ENCODE measurements around the gene GPR158. TPM values are rescaled to one million over a fixed set of nuclear protein-coding genes. Genes with fewer than 3 reads are reported as not detected.

Gene GPR158
- total and polyA plus RNA-seq, 9 of the 15 experiments (the other 6 are each of a cell fraction or from before 2014, with no cell fraction given): 4.0 to 7.6 (median 5.0) TPM

- TF ChIP-seq ZFP91 (CRISPR knock-in tag; IDR thresholded peaks at IDR 0.05) (no peak), TFAM (CRISPR knock-in tag; conservative IDR thresholded peaks at IDR 0.05) (no peak), RNF219 (CRISPR knock-in tag; IDR thresholded peaks at IDR 0.05) (no peak)
Observed at GRCh38 chr10:25616903-25617592, 442.2 kb downstream of the GPR158 start (continued).

GRCh38 chr10:25627606-25628005 is 452.8 kb downstream of the GPR158 start:
- no peaks in the 10 kb centered on the region for H3K4me1 ChIP-seq (replicated peaks in 1 of 2; ENCODE audit: control insufficient read depth in 2 of 2, insufficient read depth in 2 of 2, low read length in 2 of 2)
- no peaks in the 10 kb centered on the region for H4K20me1 ChIP-seq (replicated peaks; ENCODE audit: control insufficient read depth, insufficient read depth, low read length)
- no peaks in the 10 kb centered on the region for H3K9me1 ChIP-seq (ENCODE audit: control insufficient read depth, insufficient read depth, low read length)
- POLR2A ChIA-PET: interaction anchor here (0.7 kb wide), 1 partner anchor 9 kb away, joined by 3 read pairs; no protein-coding TSS in a partner anchor
- no peaks in the 10 kb centered on the region for H3K36me3 ChIP-seq (ENCODE audit: control insufficient read depth, insufficient read depth, low read length)
- WGBS (ENCODE audit: insufficient coverage, low coverage, missing lambda C conversion rate): 0% methylated on average over 3 of the region's 3 CpGs
- no peak overlapping the region for H3K4me3 ChIP-seq
- no peaks in the 10 kb centered on the region for H3K27me3 ChIP-seq (ENCODE audit: control insufficient read depth in 2 of 2, insufficient read depth in 2 of 2, low read length in 2 of 2)
- CTCF ChIA-PET (ENCODE audit: low intra/inter-chr PET ratio): no interaction called here
- ATAC-seq (no peak), FAIRE-seq (no peak), DNase-seq (ENCODE audit: extremely low read depth in 1 of 4, low spot score in 3 of 4) (no peak)
- BruUV-seq (replicated peaks): no TSS peak
- no peak overlapping the region for H2AFZ ChIP-seq (ENCODE audit: low read depth, low read length)
- intact Hi-C loops (cut with micrococcal nuclease) (no loop called here), in situ Hi-C loops (cut with MboI) (no loop called here)
- H3K79me2 ChIP-seq (ENCODE audit: control insufficient read depth, insufficient read depth, low read length): no peaks in the 10 kb centered on the region
- no peak overlapping the region for H3K9ac ChIP-seq (ENCODE audit: insufficient read depth in 1 of 2, low read depth in 2 of 2, low read length in 2 of 2)
- no peak overlapping the region for H3K27ac ChIP-seq (ENCODE audit: extremely low read depth, low read depth, low read length)
- H3K4me2 ChIP-seq (ENCODE audit: insufficient read depth, low read length): no peak overlapping the region
- H3K9me3 ChIP-seq (replicated peaks; ENCODE audit: control insufficient read depth, insufficient read depth, low read depth, low read length): no peaks in the 10 kb centered on the region
- TF ChIP-seq HMGN3 (IDR thresholded peaks at IDR 0.05; ENCODE audit: borderline replicate concordance, extremely low read depth, insufficient read length, low read depth, low read length) (no peak), ARID3B (CRISPR knock-in tag; IDR thresholded peaks at IDR 0.05; ENCODE audit: borderline replicate concordance) (no peak), BCOR (IDR thresholded peaks at IDR 0.05) (no peak), ATF2 (CRISPR knock-in tag; IDR thresholded peaks at IDR 0.05) (no peak), PRMT5 (CRISPR knock-in tag; IDR thresholded peaks at IDR 0.05) (no peak), ZFP36 (IDR thresholded peaks at IDR 0.05; ENCODE audit: low read depth, low read length, partially characterized antibody) (no peak), CBX2 (IDR thresholded peaks at IDR 0.05; ENCODE audit: insufficient read depth, low read length, poor library complexity, severe bottlenecking) (no peak), ZNF224 (CRISPR knock-in tag; IDR thresholded peaks at IDR 0.05) (no peak), POLR2AphosphoS5 (IDR thresholded peaks at IDR 0.05; ENCODE audit: control insufficient read depth, insufficient read depth, low read depth, low read length) (no peak), ZBTB1 (CRISPR knock-in tag; IDR thresholded peaks at IDR 0.05; ENCODE audit: borderline replicate concordance, low read depth) (no peak)
